Measurements from ENCODE around the gene PLXNA2.

DNA sequence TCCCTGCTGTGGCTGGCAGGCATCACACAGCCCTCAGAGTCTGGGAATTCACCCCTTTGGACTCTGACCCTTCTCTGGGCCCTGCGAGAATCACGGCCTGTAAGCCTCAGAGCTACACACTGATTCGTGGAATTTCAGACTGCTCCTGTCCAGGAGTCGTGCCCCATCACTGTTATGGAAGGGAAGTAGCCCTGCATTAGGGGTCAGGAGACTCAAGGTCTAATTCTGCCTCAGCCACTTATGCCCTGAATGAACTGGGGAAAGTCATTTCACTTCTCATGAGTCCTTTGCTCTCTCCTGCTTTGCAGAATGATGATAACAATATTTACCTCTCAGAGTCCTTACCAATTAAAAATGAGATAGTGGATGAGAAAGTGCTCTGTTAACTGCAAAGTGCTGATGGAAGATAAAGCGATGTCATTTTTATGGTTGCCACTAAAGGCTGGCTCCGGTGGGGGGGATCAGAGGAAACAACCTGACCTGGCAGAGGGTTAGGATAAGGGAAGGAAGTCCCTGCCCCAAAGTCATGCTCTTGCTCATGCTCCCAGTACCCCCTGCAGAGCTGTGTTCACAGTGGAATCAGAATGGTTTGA lies 184.7 kb downstream of the PLXNA2 start:
- no peak for TF ChIP-seq EZH2phosphoT487 (IDR thresholded peaks at IDR 0.05; ENCODE audit: insufficient read depth, low read depth)
- no peak for TF ChIP-seq EZH2 (IDR thresholded peaks at IDR 0.05; ENCODE audit: insufficient read depth, poor library complexity, severe bottlenecking)
